ENCODE measurements around the gene RANBP3. TPM values are rescaled to one million over a fixed set of nuclear protein-coding genes. Genes with fewer than 3 reads are reported as not detected.
"Not testable (repeated sequence)": the region's sequence is repeated elsewhere in the genome, so short reads cannot be mapped to it uniquely, and the experiment has no call there.

Gene RANBP3
- total RNA-seq, 1 donor from 2014 or later = 70.8 TPM

DNA sequence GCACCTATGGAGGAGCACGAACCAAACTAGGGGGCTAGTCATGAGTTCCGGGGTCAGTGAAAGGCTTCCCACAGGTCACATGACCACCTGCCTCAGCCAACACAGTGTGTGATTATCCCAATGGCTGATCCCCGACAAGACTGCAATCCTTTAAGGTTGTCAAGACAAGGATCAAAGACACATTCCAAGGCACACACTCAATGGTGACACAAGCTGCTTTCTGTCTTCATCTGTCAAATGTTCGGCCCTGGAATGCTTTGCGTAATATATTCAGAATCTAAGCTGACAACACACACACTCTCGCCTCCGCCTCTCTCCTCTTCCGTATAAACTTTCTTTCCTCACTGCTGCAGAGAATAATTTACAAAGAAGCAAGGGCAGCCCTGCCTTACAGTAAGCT, 11.7 kb downstream of the RANBP3 start:
- no peak overlapping the region for H3K4me3 ChIP-seq
- H3K9me3 ChIP-seq = no peaks in the 10 kb centered on the region
- peak; percentile 1 to 18 for ATAC-seq
- peak overlapping the region; percentile 73 for H3K27ac ChIP-seq
- no peaks in the 10 kb centered on the region for H3K27me3 ChIP-seq (ENCODE audit: low read depth)
- DNase-seq = no peak
- H3K4me1 ChIP-seq = peaks cover 86% of the 10 kb centered on the region
- intact Hi-C loops (cut with DNase I) = no loop called here
- TF ChIP-seq, protein P1, sequence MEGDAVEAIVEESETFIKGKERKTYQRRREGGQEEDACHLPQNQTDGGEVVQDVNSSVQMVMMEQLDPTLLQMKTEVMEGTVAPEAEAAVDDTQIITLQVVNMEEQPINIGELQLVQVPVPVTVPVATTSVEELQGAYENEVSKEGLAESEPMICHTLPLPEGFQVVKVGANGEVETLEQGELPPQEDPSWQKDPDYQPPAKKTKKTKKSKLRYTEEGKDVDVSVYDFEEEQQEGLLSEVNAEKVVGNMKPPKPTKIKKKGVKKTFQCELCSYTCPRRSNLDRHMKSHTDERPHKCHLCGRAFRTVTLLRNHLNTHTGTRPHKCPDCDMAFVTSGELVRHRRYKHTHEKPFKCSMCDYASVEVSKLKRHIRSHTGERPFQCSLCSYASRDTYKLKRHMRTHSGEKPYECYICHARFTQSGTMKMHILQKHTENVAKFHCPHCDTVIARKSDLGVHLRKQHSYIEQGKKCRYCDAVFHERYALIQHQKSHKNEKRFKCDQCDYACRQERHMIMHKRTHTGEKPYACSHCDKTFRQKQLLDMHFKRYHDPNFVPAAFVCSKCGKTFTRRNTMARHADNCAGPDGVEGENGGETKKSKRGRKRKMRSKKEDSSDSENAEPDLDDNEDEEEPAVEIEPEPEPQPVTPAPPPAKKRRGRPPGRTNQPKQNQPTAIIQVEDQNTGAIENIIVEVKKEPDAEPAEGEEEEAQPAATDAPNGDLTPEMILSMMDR (IDR thresholded peaks at IDR 0.05) = no peak
- H3K36me3 ChIP-seq = peaks cover 7% of the 10 kb centered on the region

DNA sequence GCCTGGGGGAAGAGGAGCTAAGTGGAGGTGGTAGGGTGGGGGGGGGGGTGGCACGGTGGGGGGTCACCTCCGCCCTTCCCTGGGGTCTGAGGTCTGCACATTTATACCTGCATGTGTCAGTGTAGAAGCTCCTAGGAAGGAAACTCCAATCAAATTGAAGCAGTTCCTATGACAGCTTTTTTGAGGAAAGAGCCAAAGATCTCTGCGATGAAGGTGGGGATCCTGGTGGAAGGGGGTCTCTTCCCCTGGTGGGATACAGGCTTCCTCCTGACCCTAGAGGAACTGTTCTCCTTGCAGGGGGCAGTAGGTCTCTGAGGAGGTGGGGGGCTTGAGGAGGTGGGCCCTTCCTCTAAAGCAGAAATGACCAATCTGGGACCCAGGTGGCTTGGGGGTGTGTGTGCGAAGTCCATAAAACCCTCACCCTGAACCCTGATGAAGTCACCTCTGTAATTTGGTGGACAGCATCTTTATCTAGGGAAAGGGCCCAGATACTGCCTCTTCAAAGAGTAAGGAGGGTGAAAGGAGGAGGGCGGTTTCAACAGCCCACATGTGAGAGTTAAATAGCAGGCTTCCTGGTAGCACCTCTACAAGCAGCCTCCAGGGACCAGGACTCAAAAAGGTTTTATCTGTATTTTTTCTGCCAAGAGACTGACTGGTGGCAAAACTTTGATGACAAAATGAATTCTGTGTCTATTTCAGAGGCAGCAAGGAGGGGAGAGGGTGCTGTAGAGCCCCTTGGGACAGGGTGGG, 12.9 kb downstream of the RANBP3 start:
- Histone ChIP-seq H3K4me3 (no peak overlapping the region), H3K9me3 (no peaks in the 10 kb centered on the region), H3K27me3 (ENCODE audit: low read depth) (no peaks in the 10 kb centered on the region), H3K4me1 (peaks cover 97% of the 10 kb centered on the region), H3K36me3 (peaks cover 7% of the 10 kb centered on the region), H3K27ac (peak overlapping the region; percentile 73)
- ATAC-seq (no peak), DNase-seq (no peak)
- intact Hi-C loops (cut with DNase I) = no loop called here
- TF ChIP-seq, protein P1 (IDR thresholded peaks at IDR 0.05) = no peak

DNA sequence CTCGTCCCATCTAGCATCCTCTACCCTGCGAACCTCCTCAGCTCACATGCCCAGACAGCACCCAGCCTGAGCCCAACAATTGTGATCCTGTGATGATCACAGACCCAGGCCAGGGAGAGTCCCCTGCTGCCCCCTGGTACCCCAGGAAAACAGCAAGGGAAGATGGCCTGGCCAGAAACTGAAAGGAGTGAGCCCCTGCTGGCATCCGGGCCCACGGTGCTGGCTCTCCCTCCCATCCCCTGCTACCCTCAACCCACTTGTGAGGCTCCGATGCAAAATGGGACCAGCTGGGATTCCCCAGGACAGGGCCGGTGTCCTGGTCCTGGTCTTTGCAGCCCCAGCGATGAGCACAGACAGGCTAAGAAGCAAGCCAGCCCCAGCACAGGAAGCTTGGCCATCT, 14.1 kb downstream of the RANBP3 start:
- no peak for DNase-seq
- TF ChIP-seq, protein P1 (IDR thresholded peaks at IDR 0.05) = no peak
- no peaks in the 10 kb centered on the region for H3K27me3 ChIP-seq (ENCODE audit: low read depth)
- intact Hi-C loops (cut with DNase I) = no loop called here
- H3K27ac ChIP-seq = no peak overlapping the region
- peaks cover 7% of the 10 kb centered on the region for H3K36me3 ChIP-seq
- no peak for ATAC-seq
- H3K4me1 ChIP-seq = peaks cover 97% of the 10 kb centered on the region
- H3K4me3 ChIP-seq = no peak overlapping the region
- no peaks in the 10 kb centered on the region for H3K9me3 ChIP-seq

DNA sequence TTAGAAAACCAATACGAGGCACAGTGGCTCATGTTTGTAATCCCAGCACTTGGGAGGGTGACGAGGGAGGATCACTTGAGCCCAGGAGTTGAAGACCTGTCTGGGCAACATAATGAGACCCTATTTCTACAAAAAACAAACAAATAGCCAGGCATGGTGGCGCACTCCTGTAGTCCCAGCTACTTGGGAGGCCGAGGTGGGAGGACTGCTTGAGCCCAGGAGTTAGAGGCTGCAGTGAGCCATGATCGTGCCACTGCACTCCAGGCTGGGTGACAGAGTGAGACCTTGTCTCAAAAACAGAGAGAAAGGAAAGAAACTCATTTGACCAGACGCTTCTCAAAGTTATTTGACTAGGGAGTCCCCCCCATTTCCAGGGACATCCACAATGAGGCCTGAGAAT, 14.7 kb downstream of the RANBP3 start:
- intact Hi-C loops (cut with DNase I); H3K36me3 ChIP-seq; DNase-seq; H3K27me3 ChIP-seq (ENCODE audit: low read depth); H3K4me3 ChIP-seq; H3K9me3 ChIP-seq; ATAC-seq: not testable (repeated sequence)
- Histone ChIP-seq H3K4me1 (peaks cover 97% of the 10 kb centered on the region), H3K27ac (peak overlapping the region; percentile 87)

DNA sequence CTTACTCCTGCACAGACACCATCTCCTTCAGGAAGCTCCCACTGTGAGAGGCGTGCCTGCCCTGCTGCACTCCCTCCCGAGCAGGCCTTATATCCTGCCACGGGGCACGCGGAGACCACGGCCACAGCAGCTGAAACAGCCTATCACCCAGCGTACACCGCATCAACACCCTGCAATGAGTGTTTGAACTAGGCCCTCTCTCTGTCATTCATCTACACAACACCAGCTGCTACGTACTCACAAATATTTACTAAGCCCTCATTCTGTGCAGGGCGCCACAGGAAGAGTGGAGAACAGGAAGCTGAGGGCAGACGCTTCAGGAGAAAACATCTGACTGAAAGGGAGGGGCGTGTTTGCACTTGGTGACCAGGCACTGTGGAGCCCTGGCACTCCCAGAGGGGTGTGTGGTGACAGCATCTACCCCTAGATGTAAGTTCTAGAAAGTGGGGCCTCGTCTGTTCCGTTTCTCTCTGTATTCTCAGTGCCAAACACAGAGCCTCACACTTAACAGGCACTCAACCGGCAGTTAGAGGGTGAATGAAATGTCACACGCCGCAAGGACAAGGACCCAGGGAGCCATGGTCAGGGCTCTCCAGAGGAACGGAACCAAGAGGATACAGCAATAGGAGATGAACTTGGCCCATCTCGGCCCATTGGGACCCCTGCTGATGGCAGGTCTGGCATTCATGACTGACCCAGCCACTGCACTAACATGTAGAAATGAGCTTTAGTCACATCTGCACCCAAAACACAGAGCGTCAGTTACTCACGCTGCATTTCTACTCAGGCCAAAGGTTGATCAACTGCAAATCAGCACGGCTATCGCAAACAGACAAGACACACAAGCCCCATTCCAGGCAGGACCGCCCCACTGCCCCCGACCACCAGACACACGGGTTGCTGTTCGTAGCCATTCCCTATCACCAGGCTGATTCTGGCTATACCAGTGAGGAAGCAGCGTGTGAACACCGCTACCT, 15.7 kb downstream of the RANBP3 start:
- intact Hi-C loops (cut with DNase I) = no loop called here
- ATAC-seq (peak; percentile 90 to 92), DNase-seq (peak; percentile 81)
- no peaks in the 10 kb centered on the region for H3K27me3 ChIP-seq (ENCODE audit: low read depth)
- peaks cover 7% of the 10 kb centered on the region for H3K36me3 ChIP-seq
- no peaks in the 10 kb centered on the region for H3K9me3 ChIP-seq
- peaks cover 94% of the 10 kb centered on the region for H3K4me1 ChIP-seq
- TF ChIP-seq, protein P1 (IDR thresholded peaks at IDR 0.05) = no peak
- H3K27ac ChIP-seq = peak overlapping the region; percentile 87
- peak overlapping the region; percentile 33 for H3K4me3 ChIP-seq

DNA sequence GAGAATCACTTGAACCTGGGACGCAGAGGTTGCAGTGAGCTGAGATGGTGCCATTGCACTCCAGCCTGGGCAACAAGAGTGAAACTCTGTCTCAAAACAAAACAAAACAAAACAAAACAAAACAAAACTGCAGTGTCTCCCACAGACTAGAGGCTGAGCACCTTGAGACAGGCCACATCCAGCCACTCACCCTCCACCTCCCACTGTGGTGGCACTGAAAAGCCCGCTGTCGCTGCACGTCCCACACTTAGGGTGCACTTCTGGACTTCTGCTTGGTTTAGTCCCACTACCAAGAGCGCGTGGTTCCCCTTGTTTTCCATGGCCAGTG, 16.3 kb downstream of the RANBP3 start:
- H3K27me3 ChIP-seq (ENCODE audit: low read depth); intact Hi-C loops (cut with DNase I); DNase-seq; ATAC-seq; H3K36me3 ChIP-seq; H3K9me3 ChIP-seq: not testable (repeated sequence)
- peak overlapping the region; percentile 33 for H3K4me3 ChIP-seq
- H3K27ac ChIP-seq = peak overlapping the region; percentile 87
- H3K4me1 ChIP-seq = peaks cover 90% of the 10 kb centered on the region

All from lower lobe of right lung (tissue), 2 donors.